GM19099 (cell line): ENCODE measurements around the gene LLCFC1.

Experiments
- POLR2A ChIP-seq: IDR thresholded peaks from 3 replicates; pipeline ENCODE4 v1.6.1; 2011; ENCODE audit warnings: low read depth; ENCODE audit not compliant: insufficient read length; ENCODE audit errors: extremely low read depth

Gene LLCFC1

DNA sequence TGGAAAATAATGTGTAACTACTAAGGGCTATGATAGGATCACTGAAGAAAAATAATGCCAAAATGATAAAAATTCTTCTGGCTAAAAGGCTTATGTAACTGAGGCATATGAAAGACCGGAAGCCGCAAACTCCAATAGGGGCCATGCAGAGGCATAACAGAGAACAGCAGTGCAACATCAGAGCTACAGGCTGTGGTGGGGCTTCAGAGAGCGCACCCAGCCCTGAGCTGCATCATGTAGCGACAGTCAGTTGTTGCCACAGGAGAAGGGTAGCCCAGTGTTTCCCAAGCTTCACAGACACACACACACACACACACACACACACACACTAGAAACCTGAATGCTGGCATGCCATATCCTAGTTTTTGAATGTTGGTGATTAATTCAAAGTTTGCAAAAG is 9.3 kb downstream of the LLCFC1 start:
- TF ChIP-seq POLR2A, result no peak

DNA sequence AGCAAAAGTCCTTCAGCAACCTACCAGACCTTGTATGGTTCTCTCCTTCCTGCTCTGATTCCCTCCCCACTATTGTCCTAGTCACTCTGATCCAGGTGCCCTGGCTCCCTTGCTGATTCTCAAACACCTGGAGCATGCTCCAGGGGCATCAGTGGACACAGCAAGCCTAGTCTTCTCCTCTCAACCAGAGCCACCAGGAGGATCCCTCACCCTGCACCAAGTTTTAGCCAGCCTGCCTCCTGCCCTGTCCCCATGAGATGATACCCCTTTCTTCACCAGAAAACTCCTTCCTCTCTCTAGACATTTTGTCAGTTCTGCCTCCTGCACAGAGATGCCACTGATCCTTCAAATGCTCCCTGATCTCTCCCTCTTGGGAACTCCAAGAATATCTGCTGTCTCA is 11.0 kb downstream of the LLCFC1 start:
- no peak for TF ChIP-seq POLR2A

GRCh38 chr7:142954680-142955268 is 15.5 kb downstream of the LLCFC1 start:
- no peak for TF ChIP-seq POLR2A

DNA sequence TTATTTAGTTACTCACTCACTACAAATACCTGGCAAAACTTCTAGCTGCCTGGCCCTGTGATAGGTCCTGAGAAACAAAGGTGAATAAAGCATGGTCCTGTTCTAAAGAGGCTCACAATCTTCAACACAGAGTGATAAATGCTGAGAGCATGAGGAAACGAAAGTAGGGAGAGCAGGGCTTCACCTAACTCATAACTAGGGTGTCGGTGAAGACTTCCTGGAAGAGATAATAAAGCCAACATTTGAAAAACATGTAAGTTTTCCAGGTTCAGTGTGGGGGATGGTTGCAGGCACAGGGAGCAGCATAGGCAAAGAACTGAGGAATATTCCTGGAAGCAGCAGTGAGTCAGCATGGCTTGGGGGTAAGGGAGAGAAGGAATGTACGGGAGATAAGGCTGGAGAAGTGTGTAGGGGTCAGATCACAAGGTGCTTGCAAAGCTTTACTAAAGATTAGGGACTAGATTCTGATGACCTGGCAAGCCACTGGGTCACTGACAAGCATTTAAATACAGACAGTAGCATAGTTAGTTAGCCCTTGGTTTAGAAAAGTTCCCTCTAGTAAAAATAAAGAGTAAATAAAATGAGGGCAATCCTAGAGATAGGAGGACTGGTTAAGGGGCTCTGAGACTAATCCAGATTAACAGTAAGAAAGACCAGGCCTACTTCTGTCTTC is 17.8 kb downstream of the LLCFC1 start:
- TF ChIP-seq POLR2A, result no peak

GRCh38 chr7:142957723-142958122 is 18.4 kb downstream of the LLCFC1 start:
- no peak for TF ChIP-seq POLR2A

GRCh38 chr7:142959202-142959601 is 19.9 kb downstream of the LLCFC1 start:
- no peak for TF ChIP-seq POLR2A

DNA sequence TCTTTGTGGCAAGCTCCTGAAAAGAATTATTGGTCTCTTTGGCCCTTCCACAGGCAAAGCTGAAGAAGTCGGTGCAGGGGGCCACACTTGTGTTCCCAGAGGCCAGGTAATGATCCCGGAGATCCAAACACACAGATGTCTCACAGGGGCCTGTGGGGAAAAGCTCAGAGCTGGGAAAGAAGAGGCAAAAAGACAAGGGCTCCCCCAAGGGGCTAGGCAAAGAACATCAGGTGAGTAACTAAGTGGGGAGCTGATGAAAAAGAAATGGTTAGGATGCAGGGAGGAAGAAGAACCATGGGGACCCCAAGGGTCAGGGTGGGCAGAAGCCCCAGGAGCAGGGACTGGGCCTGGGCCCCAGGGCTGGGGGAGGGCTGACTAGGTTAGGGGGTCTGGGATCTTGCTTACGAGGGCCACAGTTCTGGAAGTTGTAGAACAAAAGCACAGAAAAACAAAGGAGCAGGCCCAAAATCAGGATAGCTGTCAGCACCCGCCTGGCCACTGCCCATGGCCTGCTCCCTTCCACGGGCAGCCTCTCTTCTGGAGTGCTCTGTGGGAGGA is 21.8 kb downstream of the LLCFC1 start:
- TF ChIP-seq POLR2A, result no peak

DNA sequence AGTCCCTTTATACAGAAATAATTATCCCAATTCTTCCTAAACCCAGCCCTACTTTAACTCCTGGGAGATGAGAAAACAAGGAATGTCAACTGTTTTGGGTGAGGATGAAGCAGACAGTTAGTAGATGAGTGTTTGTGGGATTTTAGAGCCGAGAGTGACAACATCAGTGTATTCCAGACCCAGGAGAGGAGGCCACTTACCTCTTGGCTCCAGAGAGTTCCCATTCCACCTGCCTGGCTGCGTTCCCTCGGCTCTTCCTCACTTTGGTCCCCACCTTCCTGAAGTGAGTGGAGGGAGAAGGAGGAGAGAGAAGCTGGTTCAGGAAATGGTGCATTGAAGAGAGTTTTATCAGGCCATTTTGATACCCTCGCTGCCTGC is 22.3 kb downstream of the LLCFC1 start:
- no peak for TF ChIP-seq POLR2A

- TF ChIP-seq POLR2A, result no peak
These were observed 23.0 kb downstream of the LLCFC1 start, which contains the start of gene KEL for GRCh38 chr7:142961973-142962926. Gene KEL (minus strand): TSS chr7:142962363. CDS start chr7:142962206, 157 bp downstream.

DNA sequence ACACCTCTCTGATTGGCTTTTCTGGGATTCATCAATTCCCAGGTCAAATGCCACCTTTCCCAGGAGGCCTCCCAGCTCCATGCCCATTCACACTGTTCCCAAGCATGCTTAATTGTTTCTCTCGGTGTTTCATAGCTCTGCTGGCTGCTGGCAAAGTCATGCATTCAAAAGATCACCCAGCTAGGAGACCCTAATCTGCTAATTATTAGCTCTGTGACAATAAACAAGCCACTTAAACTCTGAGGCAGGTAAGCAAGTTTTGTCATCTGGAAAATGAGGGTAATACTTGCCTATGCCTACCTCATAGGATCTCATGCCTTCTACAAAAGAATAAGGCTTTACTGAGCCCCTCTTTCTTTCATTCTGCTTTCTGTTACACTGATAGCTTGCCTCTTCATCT is 23.7 kb downstream of the LLCFC1 start:
- no peak for TF ChIP-seq POLR2A

DNA sequence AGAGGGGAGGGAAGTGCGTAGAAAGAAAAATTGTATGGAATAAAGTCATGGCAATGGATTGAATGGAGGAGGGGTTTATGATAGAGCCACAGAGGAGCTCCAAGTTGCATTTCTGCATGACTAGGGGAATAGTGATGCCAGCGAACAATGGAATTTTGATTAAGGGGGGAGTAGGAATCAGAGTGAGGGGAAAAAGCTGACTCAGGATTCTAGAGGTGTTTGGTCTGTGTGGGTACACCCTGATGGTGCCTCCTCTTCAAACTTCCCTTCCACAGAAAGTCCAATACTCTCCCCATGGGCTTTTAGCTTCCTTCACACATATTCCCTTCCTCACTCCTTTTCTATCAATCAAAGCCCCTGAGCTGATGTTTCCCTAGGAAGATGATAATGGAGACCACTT is 24.7 kb downstream of the LLCFC1 start:
- no peak for TF ChIP-seq POLR2A

GRCh38 chr7:142964502-142965246 is 25.4 kb downstream of the LLCFC1 start:
- TF ChIP-seq POLR2A, result no peak

DNA sequence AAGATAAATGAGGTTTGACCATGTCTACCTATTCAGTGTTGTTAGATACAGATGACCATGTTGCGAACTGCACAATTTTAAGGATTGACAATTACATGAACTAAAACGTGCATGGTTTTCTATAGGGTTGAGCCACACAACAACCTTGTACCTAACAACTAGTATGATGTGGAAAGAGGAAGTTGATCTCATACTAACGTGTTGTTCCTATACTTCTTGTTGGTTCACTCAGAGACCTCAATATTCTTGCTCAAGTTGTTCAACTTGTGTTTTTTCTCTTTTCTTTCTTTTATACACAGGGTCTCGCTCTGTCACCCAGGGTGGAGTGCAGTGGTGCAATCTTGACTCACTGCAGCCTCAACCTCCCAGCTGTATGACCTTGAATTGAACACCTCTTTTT is 28.9 kb downstream of the LLCFC1 start:
- no peak for TF ChIP-seq POLR2A

DNA sequence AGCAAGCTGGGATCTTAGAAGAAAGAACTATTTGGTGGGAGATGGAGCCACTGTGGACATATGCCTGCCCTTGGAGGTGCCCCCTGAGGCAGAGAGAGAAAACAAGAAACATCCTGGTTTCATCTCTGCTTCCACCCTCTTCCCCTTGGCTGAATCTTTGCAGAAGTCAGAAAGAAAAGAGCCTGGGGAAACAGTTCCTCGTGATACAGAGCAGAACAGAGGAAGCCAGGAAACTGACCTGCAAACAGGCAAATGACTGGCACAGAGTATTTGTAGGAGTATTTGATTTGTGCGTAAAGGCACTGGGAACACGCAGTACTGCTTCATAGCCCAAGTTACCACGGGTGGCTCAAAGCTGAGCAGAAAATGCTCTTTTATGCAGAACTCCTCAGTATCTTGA is 29.9 kb downstream of the LLCFC1 start:
- no peak for TF ChIP-seq POLR2A

GRCh38 chr7:142974626-142975025 is 35.3 kb downstream of the LLCFC1 start:
- no peak for TF ChIP-seq POLR2A
